Nephron (organoid): ENCODE results near the gene PTGER3.
A peak's percentile ranks its signal among the peaks of the same experiment; 100 is the strongest.

Experiments
- H3K27ac Mint-ChIP-seq, 3 experiments: 2 replicates each; pipeline ENCODE4 v1.8.0; 2020; ENCODE audit warnings: mixed read lengths in 3 of 3, mild to moderate bottlenecking in 2 of 3, moderate library complexity in 1 of 3
- H3K27me3 Mint-ChIP-seq: 2 replicates; pipeline ENCODE4 v1.8.0; 2021; ENCODE audit warnings: low read depth, mild to moderate bottlenecking, moderate library complexity, mixed read lengths
- H3K36me3 Mint-ChIP-seq: 2 replicates; pipeline ENCODE4 v1.8.0; 2020; ENCODE audit warnings: low read depth, mixed read lengths
- H3K4me1 Mint-ChIP-seq: 2 replicates; pipeline ENCODE4 v1.8.0; 2020; ENCODE audit warnings: mixed read lengths
- H3K4me3 Mint-ChIP-seq, 3 experiments: 2 replicates each; pipeline ENCODE4 v1.8.0; 2020; ENCODE audit warnings: mild to moderate bottlenecking in 3 of 3, mixed read lengths in 3 of 3, moderate library complexity in 2 of 3
- H3K9me3 Mint-ChIP-seq: 2 replicates; pipeline ENCODE4 v1.8.0; 2020; ENCODE audit warnings: mixed read lengths
- TF ChIP-seq, protein P1 (sequence below), 3 experiments: fragments of 200-600 bp; sonication (generic); IDR thresholded peaks; one replicate each; pipeline ENCODE4 v1.5.0; 2021; ENCODE audit warnings: antibody characterized with exemption in 3 of 3; ENCODE audit not compliant: unreplicated experiment in 3 of 3

Gene PTGER3

DNA sequence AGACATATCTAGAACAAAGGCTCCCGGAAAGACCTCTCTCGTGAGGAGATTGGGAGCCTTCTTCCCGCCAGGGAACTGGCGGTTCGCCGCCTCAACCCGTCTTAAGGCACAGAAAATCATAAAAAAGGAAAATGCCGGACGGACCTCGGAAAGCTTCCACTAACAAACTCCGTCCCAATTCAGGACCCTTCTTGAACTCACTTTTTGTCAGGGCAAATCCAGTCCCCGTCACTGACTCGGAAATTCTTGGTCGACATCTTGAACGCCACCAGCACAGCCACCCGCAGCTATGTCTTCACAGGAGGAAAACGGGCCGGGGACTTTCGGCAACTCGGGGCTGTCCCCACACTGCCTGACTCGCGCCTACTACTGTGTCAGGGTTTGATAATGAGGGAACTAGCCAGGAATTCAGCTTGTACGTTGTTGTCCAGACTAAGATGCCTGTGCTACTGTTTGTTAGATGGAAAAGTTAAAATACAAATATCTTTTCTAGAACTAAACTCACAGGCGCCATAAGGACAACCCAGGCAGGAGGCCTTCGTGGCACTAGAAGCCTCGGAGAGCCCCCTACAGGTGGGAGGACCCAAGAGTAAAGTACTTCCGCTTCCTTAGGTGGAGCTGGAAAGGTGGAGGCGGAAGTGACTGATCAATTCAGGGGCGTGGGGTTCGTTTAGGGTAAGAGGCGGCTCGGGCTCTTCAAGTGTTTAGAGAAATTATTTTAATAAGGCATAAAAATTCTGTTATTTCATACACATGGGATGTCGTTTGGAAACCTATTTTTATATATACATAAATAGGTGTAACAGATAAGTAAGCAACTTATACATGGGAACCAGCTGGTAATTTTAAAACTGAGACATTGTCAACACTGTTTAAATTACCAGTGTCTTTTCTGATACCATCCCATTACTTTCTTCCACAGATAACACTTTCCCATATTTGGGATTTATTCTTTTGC lies 33.4 kb upstream of the PTGER3 start, which contains the start of gene ZRANB2:
TSS of gene ZRANB2 (minus strand) at position 297 of the 958 bp plus-strand sequence. CDS start at position 257, 40 bp downstream.
- TF ChIP-seq, protein P1, sequence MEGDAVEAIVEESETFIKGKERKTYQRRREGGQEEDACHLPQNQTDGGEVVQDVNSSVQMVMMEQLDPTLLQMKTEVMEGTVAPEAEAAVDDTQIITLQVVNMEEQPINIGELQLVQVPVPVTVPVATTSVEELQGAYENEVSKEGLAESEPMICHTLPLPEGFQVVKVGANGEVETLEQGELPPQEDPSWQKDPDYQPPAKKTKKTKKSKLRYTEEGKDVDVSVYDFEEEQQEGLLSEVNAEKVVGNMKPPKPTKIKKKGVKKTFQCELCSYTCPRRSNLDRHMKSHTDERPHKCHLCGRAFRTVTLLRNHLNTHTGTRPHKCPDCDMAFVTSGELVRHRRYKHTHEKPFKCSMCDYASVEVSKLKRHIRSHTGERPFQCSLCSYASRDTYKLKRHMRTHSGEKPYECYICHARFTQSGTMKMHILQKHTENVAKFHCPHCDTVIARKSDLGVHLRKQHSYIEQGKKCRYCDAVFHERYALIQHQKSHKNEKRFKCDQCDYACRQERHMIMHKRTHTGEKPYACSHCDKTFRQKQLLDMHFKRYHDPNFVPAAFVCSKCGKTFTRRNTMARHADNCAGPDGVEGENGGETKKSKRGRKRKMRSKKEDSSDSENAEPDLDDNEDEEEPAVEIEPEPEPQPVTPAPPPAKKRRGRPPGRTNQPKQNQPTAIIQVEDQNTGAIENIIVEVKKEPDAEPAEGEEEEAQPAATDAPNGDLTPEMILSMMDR (IDR thresholded peaks at IDR 0.05; ENCODE audit: unreplicated experiment in 3 of 3): peak; percentile 6 to 55 (median 39)
- Mint-ChIP-seq H3K4me3 (peak within 1 kb of the TSS; percentile 95 to 100 (median 98)), H3K27me3 (no peaks in the 10 kb centered on the region), H3K9me3 (no peaks in the 10 kb centered on the region), H3K4me1 (peaks cover 28% of the 10 kb centered on the region), H3K27ac (peak within 1 kb of the TSS; percentile 100), H3K36me3 (peaks cover 14% of the 10 kb centered on the region)

- peak overlapping the region; percentile 100 for H3K27ac Mint-ChIP-seq
- H3K36me3 Mint-ChIP-seq: peaks cover 21% of the 10 kb centered on the region
- peaks cover 28% of the 10 kb centered on the region for H3K4me1 Mint-ChIP-seq
- no peaks in the 10 kb centered on the region for H3K27me3 Mint-ChIP-seq
- peak overlapping the region; percentile 95 to 100 (median 98) for H3K4me3 Mint-ChIP-seq
- TF ChIP-seq, protein P1 (IDR thresholded peaks at IDR 0.05; ENCODE audit: unreplicated experiment in 3 of 3): no peak
- H3K9me3 Mint-ChIP-seq: no peaks in the 10 kb centered on the region
Observed at GRCh38 chr1:71080230-71080738, 32.7 kb upstream of the PTGER3 start.

DNA sequence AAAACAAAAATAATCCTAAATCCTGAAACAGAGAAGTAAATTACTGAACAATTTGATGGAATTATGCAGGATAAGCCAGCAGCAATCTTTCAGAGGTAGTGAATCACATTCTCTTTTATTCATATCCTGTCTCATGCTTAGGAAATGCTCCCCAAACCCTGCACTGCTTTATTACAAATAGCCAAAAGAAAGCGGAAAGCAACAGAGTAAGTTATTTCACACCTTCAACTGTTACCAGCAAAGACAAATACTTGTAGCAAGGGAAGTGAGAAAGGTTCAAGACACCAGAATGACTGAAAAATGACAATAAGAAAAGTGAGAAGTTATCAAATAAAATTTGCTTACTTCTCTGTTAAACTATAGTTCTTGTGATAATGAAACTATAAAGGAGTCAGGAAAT lies 27.1 kb upstream of the PTGER3 start:
- Mint-ChIP-seq H3K27me3 (no peaks in the 10 kb centered on the region), H3K27ac (no peak overlapping the region), H3K4me1 (peaks cover 14% of the 10 kb centered on the region), H3K4me3 (no peak overlapping the region), H3K9me3 (no peaks in the 10 kb centered on the region), H3K36me3 (peaks cover 65% of the 10 kb centered on the region)
- TF ChIP-seq, protein P1 (IDR thresholded peaks at IDR 0.05; ENCODE audit: unreplicated experiment in 3 of 3): no peak

DNA sequence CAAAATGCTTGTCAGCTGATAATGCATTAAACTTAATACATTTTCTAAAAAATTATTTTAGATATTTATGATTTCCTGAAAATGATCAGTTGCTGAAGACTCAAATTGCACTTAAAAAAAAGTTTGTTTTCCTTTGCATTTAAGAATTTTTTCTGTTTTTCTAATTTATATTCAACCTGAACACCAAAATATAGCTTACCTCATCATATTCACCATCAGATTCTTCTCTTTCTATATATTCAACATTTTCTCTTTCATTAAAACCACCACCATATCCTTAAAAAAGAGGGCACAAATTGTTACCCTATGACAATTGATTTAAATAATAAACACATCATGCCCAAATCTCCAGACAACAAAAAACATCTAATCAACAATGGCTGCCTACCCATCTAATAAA lies 24.7 kb upstream of the PTGER3 start:
- no peaks in the 10 kb centered on the region for H3K4me1 Mint-ChIP-seq
- no peak overlapping the region for H3K4me3 Mint-ChIP-seq
- H3K36me3 Mint-ChIP-seq: peaks cover 73% of the 10 kb centered on the region
- no peaks in the 10 kb centered on the region for H3K27me3 Mint-ChIP-seq
- TF ChIP-seq, protein P1 (IDR thresholded peaks at IDR 0.05; ENCODE audit: unreplicated experiment in 3 of 3): no peak
- no peaks in the 10 kb centered on the region for H3K9me3 Mint-ChIP-seq
- no peak overlapping the region for H3K27ac Mint-ChIP-seq

GRCh38 chr1:71071720-71072119 lies 24.1 kb upstream of the PTGER3 start:
- H3K9me3 Mint-ChIP-seq: no peaks in the 10 kb centered on the region
- no peak overlapping the region for H3K27ac Mint-ChIP-seq
- H3K4me1 Mint-ChIP-seq: no peaks in the 10 kb centered on the region
- TF ChIP-seq, protein P1 (IDR thresholded peaks at IDR 0.05; ENCODE audit: unreplicated experiment in 3 of 3): no peak
- H3K27me3 Mint-ChIP-seq: no peaks in the 10 kb centered on the region
- H3K36me3 Mint-ChIP-seq: peaks cover 74% of the 10 kb centered on the region
- H3K4me3 Mint-ChIP-seq: no peak overlapping the region
